Measurements from ENCODE around the gene TDRD7.

GRCh38 chr9:97479496-97480159 is 67.7 kb downstream of the TDRD7 start:
- TF ChIP-seq CTCF (IDR thresholded peaks at IDR 0.05), result no peak
- no peak for TF ChIP-seq POLR2A (IDR thresholded peaks at IDR 0.05)

Measured in prostate gland (tissue), 2 donors.